Osteoblast (primary cell): Measurements from ENCODE around the gene CNST. TPM values are rescaled to one million over a fixed set of nuclear protein-coding genes. Genes with fewer than 3 reads are reported as not detected.

Experiments used
- DNase-seq: peaks from one replicate; pipeline ENCODE4 v3.0.0; 2011; ENCODE audit warnings: low spot score, mixed read lengths; ENCODE audit not compliant: insufficient read length; ENCODE audit errors: missing footprints
- H2AFZ ChIP-seq: 2 replicates; pipeline ENCODE4 v1.6.0; 2011; ENCODE audit warnings: mild to moderate bottlenecking, low read length
- H3K27ac ChIP-seq: 2 replicates; pipeline ENCODE4 v1.5.1; 2011; ENCODE audit warnings: mild to moderate bottlenecking, low read depth, low read length, moderate library complexity
- H3K27me3 ChIP-seq: 2 replicates; pipeline ENCODE4 v1.6.0; 2012; ENCODE audit warnings: mild to moderate bottlenecking, control low read depth, inconsistent platforms, low read length, moderate library complexity; ENCODE audit not compliant: insufficient read depth
- H3K36me3 ChIP-seq: 2 replicates; pipeline ENCODE4 v1.5.1; 2011; ENCODE audit warnings: mild to moderate bottlenecking, low read length, control low read depth, moderate library complexity; ENCODE audit not compliant: insufficient read depth
- H3K4me1 ChIP-seq: 2 replicates; pipeline ENCODE4 v1.5.1; 2011; ENCODE audit warnings: mild to moderate bottlenecking, low read length, control low read depth, moderate library complexity; ENCODE audit not compliant: insufficient read depth
- H3K4me2 ChIP-seq: 2 replicates; pipeline ENCODE4 v1.6.0; 2011; ENCODE audit warnings: mild to moderate bottlenecking, low read length; ENCODE audit not compliant: insufficient read depth
- H3K4me3 ChIP-seq: fragments of 200-600 bp; sonication (generic); 3 replicates; pipeline ENCODE4 v1.5.1; 2012; ENCODE audit warnings: mild to moderate bottlenecking, low read length, inconsistent platforms; ENCODE audit not compliant: insufficient read depth
- H3K79me2 ChIP-seq: 2 replicates; pipeline ENCODE4 v1.6.0; 2012; ENCODE audit warnings: mild to moderate bottlenecking, low read length, control low read depth, inconsistent platforms; ENCODE audit not compliant: insufficient read depth
- H3K9me3 ChIP-seq: 2 replicates; pipeline ENCODE4 v1.5.1; 2011; ENCODE audit warnings: low read depth, low read length, control low read depth
- H4K20me1 ChIP-seq: 2 replicates; pipeline ENCODE4 v1.6.0; 2012; ENCODE audit warnings: mild to moderate bottlenecking, low read length, control low read depth; ENCODE audit not compliant: insufficient read depth
- CTCF ChIP-seq: IDR thresholded peaks from 2 replicates; pipeline ENCODE4 v1.5.1; 2011; ENCODE audit warnings: mild to moderate bottlenecking, low read depth, low read length, moderate library complexity; ENCODE audit errors: extremely low read depth
- total RNA-seq: library from RNA; depleted of rRNA; stranded (reverse); fragments of >200 nt; gene quantifications from 2 replicates; pipeline ENCODE4 v1.2.3, GENCODE V29; 2012

CNST gene
- total RNA-seq, 1 donor, result 25.7 TPM

DNA sequence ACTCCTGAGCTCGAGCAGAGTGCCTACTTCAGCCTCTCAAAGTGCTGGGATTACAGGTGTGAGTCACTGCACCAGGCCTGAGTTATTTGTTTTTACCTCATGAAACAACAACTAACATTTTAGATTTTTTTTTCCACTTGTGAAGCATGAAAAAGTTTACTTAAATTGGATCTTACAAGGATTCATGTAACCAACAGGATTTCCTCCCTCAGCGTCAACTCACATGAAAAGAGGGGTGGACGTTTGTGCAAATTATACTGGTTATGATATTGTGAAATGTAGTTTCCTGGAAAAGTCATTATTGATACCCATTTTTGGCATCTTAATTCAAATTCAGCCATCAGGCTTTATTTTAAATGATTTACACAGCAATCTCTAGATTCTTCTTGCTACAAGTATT, 6.5 kb downstream of the CNST start:
- TF ChIP-seq CTCF, result no peak
- no peak overlapping the region for H3K4me3 ChIP-seq
- H2AFZ ChIP-seq, result no peak overlapping the region
- H3K36me3 ChIP-seq, result peaks cover 3% of the 10 kb centered on the region
- peaks cover 31% of the 10 kb centered on the region for H3K4me1 ChIP-seq
- H4K20me1 ChIP-seq, result peaks cover 3% of the 10 kb centered on the region
- no peak for DNase-seq
- no peaks in the 10 kb centered on the region for H3K9me3 ChIP-seq
- peaks cover 95% of the 10 kb centered on the region for H3K79me2 ChIP-seq
- no peak overlapping the region for H3K4me2 ChIP-seq
- H3K27me3 ChIP-seq, result no peaks in the 10 kb centered on the region
- no peak overlapping the region for H3K27ac ChIP-seq

GRCh38 chr1:246573491-246573890, 7.2 kb downstream of the CNST start:
- Histone ChIP-seq H2AFZ (no peak overlapping the region), H3K4me1 (peaks cover 30% of the 10 kb centered on the region), H3K36me3 (peaks cover 3% of the 10 kb centered on the region), H3K4me2 (no peak overlapping the region), H3K27me3 (no peaks in the 10 kb centered on the region), H3K79me2 (peaks cover 94% of the 10 kb centered on the region), H3K4me3 (no peak overlapping the region), H3K9me3 (no peaks in the 10 kb centered on the region), H4K20me1 (peaks cover 3% of the 10 kb centered on the region), H3K27ac (no peak overlapping the region)
- TF ChIP-seq CTCF, result no peak
- no peak for DNase-seq

GRCh38 chr1:246576709-246577032, 10.4 kb downstream of the CNST start:
- Histone ChIP-seq H3K4me3 (no peak overlapping the region), H3K79me2 (peaks cover 91% of the 10 kb centered on the region), H3K4me1 (peaks cover 27% of the 10 kb centered on the region), H3K27me3 (no peaks in the 10 kb centered on the region), H3K27ac (no peak overlapping the region), H4K20me1 (peaks cover 3% of the 10 kb centered on the region), H3K9me3 (no peaks in the 10 kb centered on the region), H3K4me2 (no peak overlapping the region), H2AFZ (no peak overlapping the region), H3K36me3 (no peaks in the 10 kb centered on the region)
- TF ChIP-seq CTCF, result no peak
- no peak for DNase-seq

- no peak for DNase-seq
- peak overlapping the region; percentile 26 for H3K27ac ChIP-seq
- peaks cover 90% of the 10 kb centered on the region for H3K79me2 ChIP-seq
- H3K9me3 ChIP-seq, result no peaks in the 10 kb centered on the region
- peaks cover 27% of the 10 kb centered on the region for H3K4me1 ChIP-seq
- no peaks in the 10 kb centered on the region for H3K27me3 ChIP-seq
- peaks cover 3% of the 10 kb centered on the region for H4K20me1 ChIP-seq
- no peak overlapping the region for H3K4me2 ChIP-seq
- H3K36me3 ChIP-seq, result no peaks in the 10 kb centered on the region
- no peak overlapping the region for H2AFZ ChIP-seq
- no peak for TF ChIP-seq CTCF
- no peak overlapping the region for H3K4me3 ChIP-seq
Observed at GRCh38 chr1:246577082-246577719, 10.9 kb downstream of the CNST start.
